ENCODE data around the gene DDX24. TPM values are rescaled to one million over a fixed set of nuclear protein-coding genes. Genes with fewer than 3 reads are reported as not detected.
A peak's percentile ranks its signal among the peaks of the same experiment; 100 is the strongest.

DDX24 gene
- total and polyA plus RNA-seq, 11 donors = 113 to 268 (median 204) TPM

DNA sequence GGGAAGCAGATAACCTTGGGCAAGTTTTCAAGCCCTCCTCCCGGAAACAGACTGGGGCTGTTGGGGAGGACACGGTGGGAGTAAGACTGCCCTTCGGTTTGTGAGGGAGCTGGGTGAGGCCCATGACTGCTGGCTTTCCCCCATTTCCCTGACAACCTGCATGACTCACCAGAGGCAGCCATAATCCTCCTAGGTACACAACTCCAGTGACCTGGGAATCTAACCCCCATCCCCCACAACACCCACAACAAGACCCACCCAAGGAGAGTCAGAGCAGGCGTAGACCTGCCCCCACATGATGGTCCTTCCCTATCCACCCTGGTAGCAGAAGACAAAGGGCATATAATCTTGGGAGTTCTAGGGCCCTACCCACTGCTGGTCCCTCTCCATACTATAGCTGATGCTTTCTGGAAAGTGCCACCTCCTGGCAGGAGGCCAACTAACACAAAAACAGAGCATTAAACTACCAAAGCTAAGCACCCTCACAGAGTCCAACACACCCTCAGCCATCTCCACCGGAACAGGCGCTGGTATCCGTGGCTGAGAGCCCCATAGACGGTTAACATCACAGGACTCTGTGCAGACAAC is 14.8 kb downstream of the DDX24 start:
- H3K4me3 ChIP-seq = no peak overlapping the region
- H3K4me1 ChIP-seq = peaks cover 0 to 75% (median 39%) of the 10 kb centered on the region in 12 donors

DNA sequence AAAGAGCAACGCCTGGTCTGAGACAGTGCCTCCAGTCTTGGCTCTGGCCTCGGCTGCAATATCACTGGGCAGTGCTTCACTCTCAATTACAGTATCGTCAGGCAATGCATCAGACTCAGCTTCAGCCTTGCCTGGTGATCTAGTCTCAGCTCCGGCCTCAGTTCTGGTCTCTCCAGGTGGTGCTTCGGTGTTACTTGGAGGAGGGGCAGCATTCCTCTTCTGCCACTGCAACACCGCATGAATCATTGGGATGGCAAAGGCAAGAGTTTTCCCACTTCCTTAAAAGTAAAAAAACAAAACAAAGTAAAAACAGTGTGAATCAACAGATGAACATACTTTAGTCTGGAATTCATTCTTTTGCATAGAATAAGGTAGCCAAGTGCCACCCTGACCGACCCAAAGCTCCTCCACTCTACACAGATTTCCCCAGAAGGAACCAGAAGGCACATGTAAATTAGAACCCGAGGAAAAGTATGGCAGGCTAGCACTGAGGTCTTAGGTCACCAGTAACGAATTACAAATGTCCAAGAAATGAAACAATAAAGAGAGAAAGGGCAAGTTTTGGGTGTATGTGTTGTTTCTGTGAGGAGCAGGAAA is 18.6 kb downstream of the DDX24 start:
- H3K27ac ChIP-seq = no peak overlapping the region
- peaks cover 0 to 64% (median 55%) of the 10 kb centered on the region in 9 donors for H3K36me3 ChIP-seq
- H3K4me1 ChIP-seq = peaks cover 0 to 71% (median 46%) of the 10 kb centered on the region in 12 donors
- DNase-seq (no peak), ATAC-seq (peak in 2 of 4 donors; percentile 20 to 26)
- no peak for TF ChIP-seq POLR2A (IDR thresholded peaks at IDR 0.05)
- no peak overlapping the region for H3K4me3 ChIP-seq
- intact Hi-C loops (cut with DNase I) = no loop called here
- H3K27me3 ChIP-seq = no peaks in the 10 kb centered on the region
- 66 to 75% (median 71%) methylated on average over 9 of the region's 9 CpGs for WGBS, 4 donors
- H3K9me3 ChIP-seq = peaks cover 0 to 1% (median 0%) of the 10 kb centered on the region in 12 donors

More for the DNA sequence above, 14.8 kb downstream of the DDX24 start:
- ATAC-seq (peak; percentile 26 to 49 (median 31)), DNase-seq (no peak)
- H3K27me3 ChIP-seq = no peaks in the 10 kb centered on the region
- TF ChIP-seq, protein P1, sequence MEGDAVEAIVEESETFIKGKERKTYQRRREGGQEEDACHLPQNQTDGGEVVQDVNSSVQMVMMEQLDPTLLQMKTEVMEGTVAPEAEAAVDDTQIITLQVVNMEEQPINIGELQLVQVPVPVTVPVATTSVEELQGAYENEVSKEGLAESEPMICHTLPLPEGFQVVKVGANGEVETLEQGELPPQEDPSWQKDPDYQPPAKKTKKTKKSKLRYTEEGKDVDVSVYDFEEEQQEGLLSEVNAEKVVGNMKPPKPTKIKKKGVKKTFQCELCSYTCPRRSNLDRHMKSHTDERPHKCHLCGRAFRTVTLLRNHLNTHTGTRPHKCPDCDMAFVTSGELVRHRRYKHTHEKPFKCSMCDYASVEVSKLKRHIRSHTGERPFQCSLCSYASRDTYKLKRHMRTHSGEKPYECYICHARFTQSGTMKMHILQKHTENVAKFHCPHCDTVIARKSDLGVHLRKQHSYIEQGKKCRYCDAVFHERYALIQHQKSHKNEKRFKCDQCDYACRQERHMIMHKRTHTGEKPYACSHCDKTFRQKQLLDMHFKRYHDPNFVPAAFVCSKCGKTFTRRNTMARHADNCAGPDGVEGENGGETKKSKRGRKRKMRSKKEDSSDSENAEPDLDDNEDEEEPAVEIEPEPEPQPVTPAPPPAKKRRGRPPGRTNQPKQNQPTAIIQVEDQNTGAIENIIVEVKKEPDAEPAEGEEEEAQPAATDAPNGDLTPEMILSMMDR (IDR thresholded peaks at IDR 0.05) = no peak
- H3K27ac ChIP-seq = no peak overlapping the region
- 54 to 58% (median 54%) methylated on average over 7 to 8 of the region's 8 CpGs for WGBS, 4 donors
- peaks cover 0 to 26% (median 17%) of the 10 kb centered on the region in 9 donors for H3K36me3 ChIP-seq
- peaks cover 0 to 31% (median 0%) of the 10 kb centered on the region in 12 donors for H3K9me3 ChIP-seq
- intact Hi-C loops (cut with DNase I) = no loop called here

DNA sequence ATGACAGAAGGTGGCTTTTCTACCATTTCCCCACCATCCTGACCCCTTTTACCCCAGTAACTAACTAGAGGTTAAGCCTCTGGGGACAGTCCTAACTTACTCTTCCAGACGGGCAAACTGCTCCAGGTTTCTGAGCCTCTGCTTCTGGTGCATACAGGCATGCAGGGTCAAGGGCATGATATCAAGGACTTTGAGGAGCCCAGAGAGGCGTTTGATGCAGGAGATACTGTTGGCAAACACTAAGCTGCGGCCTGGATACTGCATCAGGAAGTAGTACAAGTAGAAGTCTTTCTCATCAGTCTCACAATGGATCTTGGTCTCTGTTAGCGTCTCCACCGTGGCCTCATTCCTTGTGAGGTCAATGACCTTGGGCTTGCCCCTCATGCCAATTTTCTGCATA is 21.0 kb downstream of the DDX24 start:
- WGBS, 4 donors = 52 to 69% (median 55%) methylated on average over 5 of the region's 5 CpGs
- H3K4me3 ChIP-seq = no peak overlapping the region
- peaks cover 0 to 88% (median 79%) of the 10 kb centered on the region in 9 donors for H3K36me3 ChIP-seq
- ATAC-seq = no peak
- TF ChIP-seq, protein P1 (IDR thresholded peaks at IDR 0.05) = no peak
- TF ChIP-seq POLR2A (IDR thresholded peaks at IDR 0.05) = no peak
- H3K27me3 ChIP-seq = no peaks in the 10 kb centered on the region
- no peak for DNase-seq
- no peak overlapping the region for H3K27ac ChIP-seq
- H3K9me3 ChIP-seq = no peaks in the 10 kb centered on the region
- intact Hi-C loops (cut with DNase I) = no loop called here
- peaks cover 0 to 56% (median 33%) of the 10 kb centered on the region in 12 donors for H3K4me1 ChIP-seq

DNA sequence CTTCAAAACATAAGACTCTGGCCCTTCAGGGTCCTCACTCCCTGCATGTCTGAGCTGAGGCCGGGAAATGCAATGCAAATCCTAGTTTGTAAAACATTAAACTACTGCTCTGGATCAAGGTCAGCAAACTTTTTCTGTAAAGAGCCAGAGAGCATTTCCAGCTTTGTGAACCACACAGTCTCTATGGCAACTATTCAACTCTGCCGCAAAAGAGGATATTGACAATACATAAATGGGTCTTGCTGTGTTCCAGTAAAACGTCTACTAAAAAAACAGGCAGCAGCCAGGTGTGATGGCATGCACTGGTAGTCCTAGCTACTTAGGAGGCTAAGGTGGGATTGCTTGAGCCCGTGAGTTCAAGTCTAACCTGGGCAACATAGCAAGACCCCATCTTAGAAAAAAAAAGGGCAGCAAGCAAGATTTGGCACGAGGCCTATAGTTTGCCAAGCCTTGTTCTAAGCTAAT is 22.3 kb downstream of the DDX24 start:
- no peaks in the 10 kb centered on the region for H3K27me3 ChIP-seq
- no peak overlapping the region for H3K27ac ChIP-seq
- no peak for TF ChIP-seq POLR2A (IDR thresholded peaks at IDR 0.05)
- TF ChIP-seq, protein P1 (IDR thresholded peaks at IDR 0.05) = no peak
- intact Hi-C loops (cut with DNase I) = no loop called here
- peaks cover 0 to 45% (median 29%) of the 10 kb centered on the region in 12 donors for H3K4me1 ChIP-seq
- peaks cover 0 to 100% (median 92%) of the 10 kb centered on the region in 9 donors for H3K36me3 ChIP-seq
- ATAC-seq (no peak), DNase-seq (no peak)
- H3K9me3 ChIP-seq = no peaks in the 10 kb centered on the region
- H3K4me3 ChIP-seq = no peak overlapping the region
- WGBS, 4 donors = 86 to 93% (median 90%) methylated on average over 5 of the region's 5 CpGs

All from heart left ventricle (tissue), 16 donors.